AG04450 (cell line): ENCODE results near the gene IFITM5. TPM values are rescaled to one million over a fixed set of nuclear protein-coding genes. Genes with fewer than 3 reads are reported as not detected.

ENCODE experiments used
- CTCF ChIA-PET: fragments of 300-600, 350-600 bp; formaldehyde crosslinking; extraction: SDS; loops from one replicate; lab custom pipeline; 2022; ENCODE audit warnings: antibody characterized with exemption, inconsistent platforms; lab: Charles Lee
- POLR2A ChIA-PET: fragments of 350-600 bp; formaldehyde crosslinking; extraction: SDS; loops from one replicate; lab custom pipeline; 2021; ENCODE audit warnings: antibody characterized with exemption, inconsistent platforms; lab: Yijun Ruan, JAX
- DNase-seq: peaks from one replicate; pipeline ENCODE4 v3.0.0-alpha.2; 2011; ENCODE audit warnings: low read depth, low spot score
- H3K27ac ChIP-seq: one replicate; pipeline ENCODE4 v1.5.1; 2012; ENCODE audit warnings: low read depth, low read length, control low read depth
- H3K27me3 ChIP-seq: one replicate; pipeline ENCODE4 v1.6.0; 2012; ENCODE audit warnings: low read length; ENCODE audit not compliant: control insufficient read depth, insufficient read depth
- H3K4me3 ChIP-seq: 2 replicates; pipeline ENCODE4 v1.5.1; 2011; ENCODE audit warnings: mild to moderate bottlenecking, low read depth, low read length, control low read depth
- H3K9me3 ChIP-seq: 2 replicates; pipeline ENCODE4 v1.5.1; 2012; ENCODE audit warnings: low read length; ENCODE audit not compliant: control insufficient read depth, insufficient read depth
- polyA plus RNA-seq: library from polyadenylated mRNA; depleted of rRNA; stranded (reverse); fragments of >200 nt; gene quantifications from 2 replicates; pipeline ENCODE4 v1.2.3, GENCODE V29; 2011
- TF ChIP-seq, protein P1 (sequence below): IDR thresholded peaks from 2 replicates; pipeline ENCODE4 v1.5.1; 2011; ENCODE audit warnings: low read depth, low read length, control low read depth, inconsistent platforms

Gene IFITM5
- polyA plus RNA-seq, 1 experiment = not detected

DNA sequence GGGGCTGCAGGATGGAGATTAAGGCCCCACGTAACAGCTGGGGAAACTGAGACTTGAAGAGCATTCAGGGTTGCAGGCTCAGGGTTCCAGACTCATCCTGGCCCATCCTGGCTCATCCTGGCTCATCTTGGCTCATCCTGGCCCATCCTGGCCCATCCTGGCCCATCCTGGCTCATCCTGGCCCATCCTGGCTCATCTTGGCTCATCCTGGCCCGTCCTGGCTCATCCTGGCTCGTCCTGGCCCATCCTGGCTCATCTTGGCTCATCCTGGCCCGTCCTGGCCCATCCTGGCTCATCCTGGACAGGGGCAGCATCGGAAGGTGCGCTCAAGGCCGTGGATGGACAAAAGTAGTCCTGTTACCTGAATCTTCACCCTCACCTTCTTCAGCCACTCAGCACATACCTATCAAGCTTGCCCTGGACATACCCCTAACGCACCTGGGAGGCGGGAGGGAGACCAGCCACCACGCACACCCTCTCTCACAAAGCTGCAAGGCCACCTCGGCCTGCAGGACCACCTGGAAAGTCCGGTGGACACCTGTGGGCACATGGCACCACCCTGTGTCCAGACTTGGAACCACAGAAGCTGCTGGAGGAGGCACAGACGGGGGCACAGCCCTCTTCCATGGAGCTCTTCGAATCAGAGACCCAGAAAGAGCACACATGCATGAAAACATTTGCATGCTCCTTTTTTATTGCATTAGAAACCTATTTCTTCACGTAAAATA lies 41.4 kb downstream of the IFITM5 start:
- Histone ChIP-seq H3K9me3 (no peaks in the 10 kb centered on the region), H3K4me3 (no peak overlapping the region), H3K27me3 (peaks cover 9% of the 10 kb centered on the region), H3K27ac (no peak overlapping the region)
- POLR2A ChIA-PET = no interaction called here
- TF ChIP-seq, protein P1, sequence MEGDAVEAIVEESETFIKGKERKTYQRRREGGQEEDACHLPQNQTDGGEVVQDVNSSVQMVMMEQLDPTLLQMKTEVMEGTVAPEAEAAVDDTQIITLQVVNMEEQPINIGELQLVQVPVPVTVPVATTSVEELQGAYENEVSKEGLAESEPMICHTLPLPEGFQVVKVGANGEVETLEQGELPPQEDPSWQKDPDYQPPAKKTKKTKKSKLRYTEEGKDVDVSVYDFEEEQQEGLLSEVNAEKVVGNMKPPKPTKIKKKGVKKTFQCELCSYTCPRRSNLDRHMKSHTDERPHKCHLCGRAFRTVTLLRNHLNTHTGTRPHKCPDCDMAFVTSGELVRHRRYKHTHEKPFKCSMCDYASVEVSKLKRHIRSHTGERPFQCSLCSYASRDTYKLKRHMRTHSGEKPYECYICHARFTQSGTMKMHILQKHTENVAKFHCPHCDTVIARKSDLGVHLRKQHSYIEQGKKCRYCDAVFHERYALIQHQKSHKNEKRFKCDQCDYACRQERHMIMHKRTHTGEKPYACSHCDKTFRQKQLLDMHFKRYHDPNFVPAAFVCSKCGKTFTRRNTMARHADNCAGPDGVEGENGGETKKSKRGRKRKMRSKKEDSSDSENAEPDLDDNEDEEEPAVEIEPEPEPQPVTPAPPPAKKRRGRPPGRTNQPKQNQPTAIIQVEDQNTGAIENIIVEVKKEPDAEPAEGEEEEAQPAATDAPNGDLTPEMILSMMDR = no peak
- no peak for DNase-seq
- CTCF ChIA-PET = no interaction called here

DNA sequence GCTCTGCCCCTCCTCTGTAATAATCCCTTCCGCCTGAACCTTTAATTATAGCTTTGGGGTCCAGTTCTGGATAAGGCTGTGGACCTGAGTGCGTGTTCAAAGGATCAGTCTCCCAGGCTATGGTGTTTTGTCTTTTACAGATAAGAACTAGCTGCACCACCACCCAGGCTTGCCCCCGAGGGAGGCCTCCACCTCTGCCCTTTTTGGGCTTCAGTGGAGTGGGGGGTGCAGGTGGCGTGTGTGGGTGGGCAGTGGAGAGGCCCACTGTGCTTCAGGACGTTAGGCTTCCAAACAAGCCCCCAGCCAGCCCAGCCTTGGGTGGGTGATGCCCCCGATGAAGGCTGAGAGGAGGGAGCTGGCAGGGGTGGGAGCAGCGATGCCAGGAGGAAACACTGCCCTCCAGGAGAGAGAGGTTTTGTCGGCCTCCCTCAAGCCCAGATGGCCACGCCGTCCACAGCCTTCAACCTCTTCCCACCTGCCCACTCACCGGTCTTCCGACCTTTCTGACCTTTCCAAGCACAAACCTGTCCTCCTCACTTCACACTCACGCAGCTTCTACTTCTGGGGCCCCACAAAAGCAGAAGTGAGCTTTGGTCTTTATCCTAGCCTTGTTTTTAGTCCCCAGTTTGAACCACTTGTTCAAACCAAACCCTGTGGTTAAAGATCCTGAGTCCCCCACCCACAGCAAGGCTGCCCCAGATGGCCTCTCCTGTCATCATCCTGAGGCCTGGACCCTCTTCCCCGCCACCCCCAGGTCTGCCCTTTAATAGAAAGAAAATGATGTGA lies 42.2 kb downstream of the IFITM5 start:
- no peak for DNase-seq
- TF ChIP-seq, protein P1 = no peak
- H3K4me3 ChIP-seq = no peak overlapping the region
- ChIA-PET POLR2A (no interaction called here), CTCF (no interaction called here)
- H3K9me3 ChIP-seq = no peaks in the 10 kb centered on the region
- H3K27me3 ChIP-seq = peaks cover 9% of the 10 kb centered on the region
- H3K27ac ChIP-seq = no peak overlapping the region

DNA sequence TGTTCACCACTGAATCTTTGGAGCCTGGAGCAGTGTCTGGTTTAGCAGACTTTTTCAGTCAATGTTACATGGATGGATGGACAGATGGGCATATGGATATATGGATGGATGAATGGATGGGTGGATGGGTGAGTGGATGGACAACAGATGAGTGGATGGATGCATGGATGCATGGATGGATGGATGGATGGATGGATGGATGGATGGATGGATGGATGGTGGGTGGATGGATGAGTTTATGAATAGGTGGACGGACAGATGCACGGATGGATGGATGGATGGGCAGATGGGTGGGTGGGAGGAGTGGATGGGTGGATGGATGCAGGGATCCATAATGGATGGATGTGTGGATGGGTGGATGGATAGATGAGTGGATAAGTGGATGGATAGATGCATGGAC lies 43.5 kb downstream of the IFITM5 start:
- no peaks in the 10 kb centered on the region for H3K9me3 ChIP-seq
- no peak overlapping the region for H3K27ac ChIP-seq
- ChIA-PET POLR2A (no interaction called here), CTCF (interaction anchor here (0.7 to 1.5 kb wide), 3 partner anchors 49 to 193 kb away, joined by 3 read pairs; no protein-coding TSS in a partner anchor)
- peaks cover 9% of the 10 kb centered on the region for H3K27me3 ChIP-seq
- DNase-seq = no peak
- H3K4me3 ChIP-seq = no peak overlapping the region
- TF ChIP-seq, protein P1 = no peak

DNA sequence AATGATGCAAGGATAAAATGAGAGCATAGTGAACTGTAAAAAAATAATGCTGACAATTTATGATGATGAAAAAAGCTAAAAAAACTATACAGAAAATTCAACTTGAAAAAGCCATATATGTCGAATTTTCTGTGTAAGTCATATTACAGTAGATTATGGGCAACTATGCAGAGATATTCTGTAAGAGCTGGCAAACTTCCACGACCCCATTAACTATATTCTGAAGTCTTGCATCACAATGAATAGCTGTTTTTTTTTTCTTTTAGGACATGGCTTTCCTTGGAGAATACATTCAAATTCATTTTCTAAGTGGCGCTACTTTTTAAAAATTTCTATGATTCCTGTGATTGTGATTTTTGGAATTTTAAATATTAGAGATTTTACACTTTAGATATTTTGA lies 44.1 kb downstream of the IFITM5 start:
- POLR2A ChIA-PET = no interaction called here
- Histone ChIP-seq H3K9me3 (no peaks in the 10 kb centered on the region), H3K4me3 (no peak overlapping the region), H3K27ac (no peak overlapping the region), H3K27me3 (peaks cover 6% of the 10 kb centered on the region)
- TF ChIP-seq, protein P1 = no peak
- no peak for DNase-seq
- CTCF ChIA-PET = interaction anchor here (0.9 to 1.5 kb wide), 2 partner anchors 50 to 193 kb away, joined by 3 read pairs; no protein-coding TSS in a partner anchor

DNA sequence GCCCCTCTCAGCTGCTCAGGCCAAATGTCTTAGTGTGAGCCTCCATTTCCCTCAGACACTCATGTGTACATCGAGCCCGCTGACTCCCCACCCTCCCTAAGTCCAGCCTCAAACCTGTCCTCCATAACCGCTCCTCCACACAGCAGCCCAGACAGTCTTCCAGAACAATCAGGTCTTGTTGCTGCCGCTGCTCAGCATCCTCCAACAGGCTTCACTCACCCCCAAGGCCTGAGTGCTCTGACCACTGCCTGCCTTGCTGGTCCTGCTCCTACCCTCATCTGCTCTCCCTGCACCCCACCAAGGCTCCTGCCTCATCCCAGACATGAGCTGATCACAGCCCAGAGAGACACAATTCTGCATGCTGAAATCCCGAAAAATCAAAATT lies 45.4 kb downstream of the IFITM5 start:
- CTCF ChIA-PET = no interaction called here
- Histone ChIP-seq H3K4me3 (no peak overlapping the region), H3K9me3 (no peaks in the 10 kb centered on the region), H3K27me3 (peaks cover 6% of the 10 kb centered on the region), H3K27ac (no peak overlapping the region)
- TF ChIP-seq, protein P1 = no peak
- POLR2A ChIA-PET = no interaction called here
- no peak for DNase-seq
